Fibroblast of peridontal ligament (primary cell): ENCODE measurements around the gene POC1A.

Source experiments
- DNase-seq: peaks from one replicate; pipeline ENCODE4 v3.0.0-alpha.2; 2010; ENCODE audit errors: extremely low read depth

Gene POC1A

GRCh38 chr3:52128118-52128683, 26.0 kb downstream of the POC1A start:
- DNase-seq = peak; percentile 19

GRCh38 chr3:52126500-52126899, 27.7 kb downstream of the POC1A start:
- no peak for DNase-seq

- peak; percentile 14 for DNase-seq
Measured at GRCh38 chr3:52126036-52126435, 28.2 kb downstream of the POC1A start.

- DNase-seq = no peak
Measured at GRCh38 chr3:52124766-52125165, 29.5 kb downstream of the POC1A start.

DNA sequence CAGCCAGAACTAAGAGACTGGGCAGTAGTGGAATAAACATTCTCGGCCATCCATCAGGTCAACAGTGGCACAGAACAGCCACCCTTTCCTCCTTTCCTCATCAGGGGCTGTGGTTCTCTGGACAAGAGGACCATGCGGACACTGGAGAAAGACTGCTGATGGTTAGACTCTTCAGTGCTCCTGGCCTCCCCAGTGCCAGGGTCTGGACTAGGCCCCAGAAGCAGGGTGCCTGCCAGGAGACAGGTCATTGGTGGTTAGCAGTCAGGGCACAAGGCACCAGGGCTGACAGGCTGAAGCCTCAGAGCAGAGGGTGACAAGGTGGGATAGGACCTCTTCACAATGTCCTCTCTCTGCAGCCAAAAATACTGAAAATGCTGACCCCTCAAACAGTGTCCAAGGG, 30.1 kb downstream of the POC1A start:
- no peak for DNase-seq

GRCh38 chr3:52123106-52123725, 31.0 kb downstream of the POC1A start:
- peak; percentile 64 for DNase-seq

DNA sequence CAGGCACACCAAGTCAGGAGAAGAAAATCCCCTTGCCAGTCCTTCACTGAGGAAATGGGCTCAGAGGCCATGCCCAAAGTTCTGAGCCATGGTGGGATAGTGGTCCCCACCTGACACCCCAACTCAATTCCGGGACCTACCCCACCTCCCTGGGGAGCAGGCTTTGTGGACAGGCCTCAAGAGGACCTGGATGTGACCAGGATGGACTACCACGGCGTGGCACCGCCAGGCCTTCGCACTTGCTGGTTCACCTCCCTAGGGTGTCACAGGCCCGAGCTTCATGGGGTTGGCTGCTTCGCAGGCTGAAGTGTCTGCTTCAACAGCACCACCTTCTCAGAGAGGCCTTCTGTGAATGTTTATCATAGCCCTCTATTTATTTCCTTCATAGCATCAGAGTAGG, 31.7 kb downstream of the POC1A start:
- no peak for DNase-seq

GRCh38 chr3:52121813-52122212, 32.4 kb downstream of the POC1A start:
- DNase-seq = no peak

DNA sequence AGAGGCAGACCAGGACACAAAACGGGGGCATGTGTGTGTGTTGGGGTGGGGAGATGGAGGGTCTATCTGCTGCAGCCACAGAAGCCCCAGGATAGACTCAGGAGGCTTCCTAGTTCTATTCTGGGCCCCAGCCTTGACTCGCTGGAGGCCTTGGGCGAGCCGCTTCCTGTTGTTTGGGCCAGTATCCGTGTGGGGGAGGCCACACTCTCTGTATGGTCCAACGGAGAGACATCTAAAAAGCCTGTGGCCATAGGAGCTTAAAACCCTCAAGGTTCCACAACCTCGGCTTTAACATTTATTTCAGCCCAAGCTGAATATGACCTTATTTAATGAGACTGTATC, 32.8 kb downstream of the POC1A start:
- no peak for DNase-seq

DNA sequence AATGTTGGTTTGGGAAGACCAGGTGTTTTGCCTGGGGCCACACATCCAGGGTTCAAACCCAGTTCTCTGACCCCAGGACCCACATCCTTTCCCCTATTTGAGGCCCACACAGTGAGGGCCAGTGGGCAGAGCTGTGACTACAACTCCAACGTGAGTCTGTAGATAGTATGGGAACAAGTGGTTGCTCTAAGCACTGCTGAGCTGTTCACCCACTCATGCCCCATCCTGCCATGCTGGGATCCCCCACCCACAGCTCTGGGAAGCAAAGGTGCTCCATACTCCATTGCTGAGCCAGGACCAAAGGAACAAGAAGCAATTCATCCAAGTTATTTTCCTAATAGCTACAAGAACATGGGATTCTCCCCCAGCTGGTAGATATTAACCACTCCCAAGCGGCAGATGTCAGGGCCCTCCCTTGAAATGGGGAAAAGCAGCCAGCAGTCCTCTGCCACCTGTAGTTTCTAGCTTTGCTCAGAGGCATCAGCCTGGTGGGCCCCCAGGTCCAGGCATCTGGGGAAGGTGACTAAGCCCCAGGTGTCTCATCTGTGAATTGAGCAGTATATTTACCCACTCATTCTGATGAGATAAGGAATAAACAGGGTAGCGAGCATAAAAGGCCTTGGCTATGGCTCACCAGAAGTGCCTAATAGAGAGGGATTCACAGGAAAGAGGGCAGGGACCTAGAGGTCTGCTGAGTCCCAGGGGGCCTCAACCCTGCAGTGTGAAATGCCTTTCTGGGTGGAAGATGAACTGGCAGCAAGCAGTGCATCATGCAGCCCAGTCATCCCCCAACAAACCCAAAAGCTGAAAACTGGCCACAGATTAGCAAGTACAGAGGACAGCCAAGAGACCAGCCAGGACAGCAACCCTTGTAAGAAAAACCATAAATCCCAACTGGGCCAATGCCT, 33.4 kb downstream of the POC1A start:
- DNase-seq = peak; percentile 6

DNA sequence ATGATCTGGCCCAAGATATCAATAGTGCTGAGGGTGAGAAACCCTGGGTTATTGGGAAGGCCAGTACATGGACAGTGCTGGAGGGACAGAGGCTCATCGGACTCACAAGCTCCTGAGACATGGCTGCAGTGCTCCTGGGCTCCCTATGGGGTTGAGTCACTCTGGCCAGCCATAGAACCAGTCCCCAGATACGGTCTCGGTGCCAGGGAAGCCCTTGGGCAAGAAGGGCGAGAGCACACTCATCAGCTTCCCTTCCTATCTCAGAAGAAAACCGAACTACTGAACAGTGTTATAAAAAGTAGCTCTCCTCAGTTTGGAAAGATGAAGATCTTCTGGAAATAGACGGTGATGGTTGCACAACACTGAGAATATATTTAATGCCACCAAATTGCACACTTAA, 34.4 kb downstream of the POC1A start:
- DNase-seq = no peak

- no peak for DNase-seq
Measured at GRCh38 chr3:52119099-52119498, 35.1 kb downstream of the POC1A start.

DNA sequence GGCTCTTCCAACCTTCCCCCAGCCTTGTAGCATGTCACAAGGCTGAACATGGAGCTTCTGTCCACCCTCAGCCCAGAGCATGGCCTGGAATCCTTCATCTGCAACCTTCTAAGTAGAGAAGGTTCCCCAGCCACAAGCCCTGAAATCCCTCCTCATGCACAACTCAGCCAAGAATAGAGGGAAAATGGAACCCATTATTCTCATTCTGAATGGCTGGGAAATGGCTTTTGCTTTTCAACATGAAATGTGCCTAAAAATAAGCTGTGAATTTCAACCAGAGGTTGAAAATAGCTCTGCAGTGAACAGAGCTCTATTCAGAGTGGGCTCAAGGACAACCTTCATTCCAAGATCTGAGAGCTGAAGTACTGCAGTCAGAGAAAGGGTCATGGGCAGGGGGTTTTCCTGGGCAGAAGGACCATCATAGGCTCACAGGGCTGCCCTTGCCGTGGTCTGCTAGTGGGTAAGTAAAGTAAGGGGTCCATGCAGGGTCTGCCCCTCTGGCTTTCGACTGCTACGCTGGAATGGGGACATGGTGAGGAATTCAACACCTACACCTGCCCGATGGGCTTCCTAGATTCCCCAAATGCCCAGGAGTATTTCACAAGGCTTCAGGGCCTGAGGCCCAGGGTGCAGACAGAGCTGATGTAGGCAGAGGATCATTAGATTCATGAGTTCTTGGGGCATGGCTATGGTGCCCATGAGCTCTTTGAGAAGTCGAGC, 35.9 kb downstream of the POC1A start:
- no peak for DNase-seq

DNA sequence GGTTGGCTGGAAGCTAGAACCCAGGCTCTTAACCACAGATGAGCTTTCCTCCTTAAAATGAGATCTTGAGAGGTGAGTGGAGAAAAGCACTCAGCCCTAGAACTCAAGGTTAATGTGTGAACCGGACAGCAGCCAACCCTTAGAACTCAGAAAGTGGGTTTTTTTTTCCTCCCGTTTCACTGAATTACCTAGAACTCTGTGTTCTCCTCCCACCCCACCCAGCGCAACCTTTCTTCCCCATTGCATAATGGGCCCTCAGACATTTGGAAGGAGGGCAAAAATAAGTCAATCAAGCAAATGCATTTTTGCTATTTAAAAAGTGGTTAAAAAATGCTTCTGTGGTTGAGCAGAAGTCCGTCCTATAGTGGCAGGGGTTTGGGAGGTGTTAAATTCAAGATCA, 36.7 kb downstream of the POC1A start:
- DNase-seq = no peak

DNA sequence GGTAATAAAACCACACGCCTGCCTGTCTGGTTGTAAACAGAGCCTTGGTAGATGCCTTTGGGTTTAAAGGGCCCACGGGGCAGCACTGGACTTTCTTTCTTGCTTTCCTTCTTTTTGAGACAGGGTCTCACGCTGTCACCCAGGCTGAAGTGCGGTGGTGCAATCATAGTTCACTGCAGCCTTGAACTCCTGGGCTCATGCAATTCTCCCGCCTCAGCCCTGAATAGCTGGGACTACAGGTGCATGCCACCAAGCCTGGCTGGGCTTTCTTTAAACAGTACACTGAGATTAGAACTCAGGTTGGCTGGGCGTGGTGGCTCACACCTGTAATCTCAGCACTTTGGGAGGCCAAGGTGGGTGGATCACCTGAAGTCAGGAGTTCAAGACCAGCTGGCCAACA, 42.2 kb downstream of the POC1A start:
- no peak for DNase-seq

DNA sequence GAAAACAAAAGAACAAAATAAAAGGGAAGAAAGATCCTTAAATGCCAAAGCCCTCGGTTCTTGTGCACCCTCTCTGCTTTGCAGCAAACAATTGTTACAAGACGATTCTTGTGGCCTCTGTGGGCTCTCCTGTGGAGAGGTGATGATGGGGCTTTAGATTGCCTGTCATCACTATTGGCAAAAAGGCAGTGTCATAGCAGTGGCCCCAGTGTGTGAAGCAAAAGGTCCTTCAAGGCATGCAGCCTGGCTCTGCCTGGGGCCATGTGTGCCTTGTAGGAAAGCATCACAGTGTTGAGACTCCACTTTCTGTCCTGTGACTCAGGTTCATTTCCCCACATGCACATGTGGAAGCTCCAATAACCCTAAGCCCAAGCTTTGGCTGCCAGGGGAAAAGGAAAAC, 43.7 kb downstream of the POC1A start:
- no peak for DNase-seq

- peak; percentile 35 for DNase-seq
Measured at GRCh38 chr3:52109611-52110301, 44.5 kb downstream of the POC1A start.

DNA sequence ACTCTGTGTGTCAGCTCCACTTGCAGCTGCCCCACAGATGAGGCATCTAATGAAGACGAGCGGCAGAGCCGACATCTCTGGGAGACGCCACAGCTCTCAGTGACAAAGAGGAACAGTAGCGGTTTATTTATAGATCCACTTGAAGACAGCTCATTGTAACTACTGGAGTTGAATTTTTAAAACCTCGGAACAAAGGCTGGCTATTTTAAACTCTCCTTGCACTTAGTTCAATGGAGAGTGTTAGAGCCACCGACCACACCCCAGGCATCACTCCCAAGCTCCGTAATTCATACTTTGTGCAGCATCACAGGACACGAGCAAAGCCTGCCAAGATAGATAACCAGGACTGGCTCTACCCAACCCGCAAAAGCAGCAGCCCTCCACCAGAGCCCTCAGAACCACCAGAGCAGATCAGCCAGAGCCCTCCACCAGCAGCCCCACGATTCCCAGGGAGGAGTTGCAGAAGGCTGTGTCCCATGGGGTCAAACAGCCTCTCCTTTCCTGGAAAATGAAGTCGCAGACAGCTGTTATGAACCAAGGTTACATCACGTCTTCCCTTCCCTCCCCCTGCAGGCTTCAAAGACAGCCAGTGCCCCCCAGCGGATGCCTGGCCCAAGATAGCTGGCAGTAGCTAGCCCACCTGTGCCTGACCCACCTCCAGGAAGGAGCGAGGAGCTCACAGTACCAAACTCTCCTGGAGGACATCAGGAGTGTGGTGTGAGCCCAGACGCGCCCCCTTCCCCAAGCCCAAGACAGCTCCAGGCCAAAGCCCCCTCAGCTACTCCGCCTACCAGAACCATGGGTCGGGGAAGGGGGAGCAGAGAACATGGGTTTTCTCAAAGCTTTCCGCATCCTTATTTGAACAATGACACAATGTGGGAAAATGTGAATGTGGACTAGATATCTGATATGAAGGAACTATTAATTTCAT, 45.7 kb downstream of the POC1A start:
- DNase-seq = peak; percentile 27

GRCh38 chr3:52106951-52107611, 47.1 kb downstream of the POC1A start:
- DNase-seq = no peak
